Panc1 (cell line): Measurements from ENCODE around the gene MOCS1.

Experiments used
- POLR2AphosphoS5 ChIP-seq: IDR thresholded peaks from 2 replicates; pipeline ENCODE4 v1.6.1; 2012; ENCODE audit warnings: mild to moderate bottlenecking, low read depth, low read length, moderate library complexity
- TF ChIP-seq, protein P1 (sequence below): fragments of 450-650 bp; IDR thresholded peaks from 2 replicates; pipeline ENCODE4 v1.5.1; 2017; ENCODE audit warnings: mild to moderate bottlenecking

DNA sequence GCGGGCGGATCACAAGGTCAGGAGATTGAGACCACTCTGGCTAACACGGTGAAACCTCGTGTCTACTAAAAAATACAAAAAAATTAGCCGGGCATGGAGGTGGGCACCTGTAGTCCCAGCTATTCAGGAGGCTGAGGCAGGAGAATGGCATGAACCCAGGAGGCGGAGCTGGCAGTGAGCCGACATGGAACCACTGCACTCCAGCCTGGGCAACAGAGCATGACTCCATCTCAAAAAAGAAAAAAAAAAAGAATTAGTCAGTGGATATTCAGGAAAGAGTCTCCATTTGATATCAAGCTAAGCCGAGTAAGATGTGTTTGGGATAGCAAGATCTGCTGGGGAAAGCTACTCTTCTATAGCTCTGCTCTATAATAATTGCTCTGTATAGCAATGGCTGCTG is 41.0 kb downstream of the MOCS1 start:
- TF ChIP-seq, protein P1, sequence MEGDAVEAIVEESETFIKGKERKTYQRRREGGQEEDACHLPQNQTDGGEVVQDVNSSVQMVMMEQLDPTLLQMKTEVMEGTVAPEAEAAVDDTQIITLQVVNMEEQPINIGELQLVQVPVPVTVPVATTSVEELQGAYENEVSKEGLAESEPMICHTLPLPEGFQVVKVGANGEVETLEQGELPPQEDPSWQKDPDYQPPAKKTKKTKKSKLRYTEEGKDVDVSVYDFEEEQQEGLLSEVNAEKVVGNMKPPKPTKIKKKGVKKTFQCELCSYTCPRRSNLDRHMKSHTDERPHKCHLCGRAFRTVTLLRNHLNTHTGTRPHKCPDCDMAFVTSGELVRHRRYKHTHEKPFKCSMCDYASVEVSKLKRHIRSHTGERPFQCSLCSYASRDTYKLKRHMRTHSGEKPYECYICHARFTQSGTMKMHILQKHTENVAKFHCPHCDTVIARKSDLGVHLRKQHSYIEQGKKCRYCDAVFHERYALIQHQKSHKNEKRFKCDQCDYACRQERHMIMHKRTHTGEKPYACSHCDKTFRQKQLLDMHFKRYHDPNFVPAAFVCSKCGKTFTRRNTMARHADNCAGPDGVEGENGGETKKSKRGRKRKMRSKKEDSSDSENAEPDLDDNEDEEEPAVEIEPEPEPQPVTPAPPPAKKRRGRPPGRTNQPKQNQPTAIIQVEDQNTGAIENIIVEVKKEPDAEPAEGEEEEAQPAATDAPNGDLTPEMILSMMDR, result no peak
- TF ChIP-seq POLR2AphosphoS5, result no peak
